ENCODE measurements around the gene TPCN2.

GRCh38 chr11:69005631-69006368 is 42.9 kb upstream of the TPCN2 start:
- no peak for TF ChIP-seq HDAC2 (IDR thresholded peaks at IDR 0.05; ENCODE audit: borderline replicate concordance in 1 of 2, low read depth in 2 of 2, low read length in 2 of 2)
- no peak for TF ChIP-seq TEAD4 (IDR thresholded peaks at IDR 0.05; ENCODE audit: low read depth, low read length)
- TF ChIP-seq CTCF (IDR thresholded peaks at IDR 0.05; ENCODE audit: control extremely low read depth in 1 of 3, insufficient read depth in 1 of 3, low read depth in 1 of 3, low read length in 3 of 3): no peak
- TF ChIP-seq GABPA (IDR thresholded peaks at IDR 0.05; ENCODE audit: borderline replicate concordance, insufficient read depth, low read length): no peak
- TF ChIP-seq POLR2A (IDR thresholded peaks at IDR 0.05; ENCODE audit: control extremely low read depth in 1 of 2, low read depth in 2 of 2, low read length in 2 of 2): no peak
- TF ChIP-seq CBX5 (IDR thresholded peaks at IDR 0.05; ENCODE audit: low read depth, low read length): no peak
